ENCODE data around the gene ABCA6. TPM values are rescaled to one million over a fixed set of nuclear protein-coding genes. Genes with fewer than 3 reads are reported as not detected.
A peak's percentile ranks its signal among the peaks of the same experiment; 100 is the strongest.

The ABCA6 gene
- total and polyA plus RNA-seq, 9 of the 15 experiments (the other 6 are each of a cell fraction or from before 2014, with no cell fraction given) = 0.06 to 0.73 (median 0.15) TPM

- TF ChIP-seq, protein P1, sequence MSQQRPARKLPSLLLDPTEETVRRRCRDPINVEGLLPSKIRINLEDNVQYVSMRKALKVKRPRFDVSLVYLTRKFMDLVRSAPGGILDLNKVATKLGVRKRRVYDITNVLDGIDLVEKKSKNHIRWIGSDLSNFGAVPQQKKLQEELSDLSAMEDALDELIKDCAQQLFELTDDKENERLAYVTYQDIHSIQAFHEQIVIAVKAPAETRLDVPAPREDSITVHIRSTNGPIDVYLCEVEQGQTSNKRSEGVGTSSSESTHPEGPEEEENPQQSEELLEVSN (IDR thresholded peaks at IDR 0.05; ENCODE audit: borderline replicate concordance in 1 of 2, extremely low read depth in 1 of 2, insufficient read depth in 1 of 2, insufficient read length in 1 of 2, low read depth in 1 of 2, low read length in 1 of 2, poor library complexity in 1 of 2, severe bottlenecking in 1 of 2) = peak in 1 of 2 experiments; percentile 10
- no peak for TF ChIP-seq ZNF263 (CRISPR knock-in tag; IDR thresholded peaks at IDR 0.05; ENCODE audit: borderline replicate concordance)
Measured at GRCh38 chr17:69084911-69085310, 56.8 kb downstream of the ABCA6 start (continued).

DNA sequence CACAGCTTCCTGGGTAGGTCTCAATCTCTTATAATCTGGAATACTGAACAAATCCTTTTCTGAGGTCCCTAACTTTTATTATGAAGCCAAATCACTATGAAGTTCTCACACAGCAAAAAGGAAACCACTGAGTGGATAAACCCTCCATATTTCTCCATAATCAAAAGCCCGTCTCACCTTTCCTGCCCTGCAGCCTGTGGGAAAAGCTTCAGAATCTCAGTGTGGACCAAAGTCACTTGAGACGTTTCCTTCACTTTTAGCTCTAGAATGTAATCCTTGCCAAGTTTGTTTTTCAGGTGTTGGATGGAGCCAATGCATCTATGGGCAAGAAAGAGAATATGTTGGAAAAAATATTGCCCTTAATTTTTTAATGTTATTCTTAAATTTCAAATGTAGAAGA, 59.0 kb downstream of the ABCA6 start:
- H2AFZ ChIP-seq (ENCODE audit: low read depth, low read length) = no peak overlapping the region
- ChIA-PET CTCF (ENCODE audit: low intra/inter-chr PET ratio) (no interaction called here), POLR2A (no interaction called here)
- H4K20me1 ChIP-seq (replicated peaks; ENCODE audit: control insufficient read depth, insufficient read depth, low read length) = no peaks in the 10 kb centered on the region
- H3K79me2 ChIP-seq (ENCODE audit: control insufficient read depth, insufficient read depth, low read length) = no peaks in the 10 kb centered on the region
- no peak overlapping the region for H3K27ac ChIP-seq (ENCODE audit: extremely low read depth, low read depth, low read length)
- intact Hi-C loops (cut with micrococcal nuclease) (no loop called here), in situ Hi-C loops (cut with MboI) (no loop called here)
- no peaks in the 10 kb centered on the region for H3K9me1 ChIP-seq (ENCODE audit: control insufficient read depth, insufficient read depth, low read length)
- FAIRE-seq (no peak), DNase-seq (ENCODE audit: extremely low read depth in 1 of 4, low spot score in 3 of 4) (no peak), ATAC-seq (no peak)
- no peaks in the 10 kb centered on the region for H3K27me3 ChIP-seq (ENCODE audit: control insufficient read depth in 2 of 2, insufficient read depth in 2 of 2, low read length in 2 of 2)
- no peak overlapping the region for H3K4me2 ChIP-seq (ENCODE audit: insufficient read depth, low read length)
- no peak overlapping the region for H3K9ac ChIP-seq (ENCODE audit: insufficient read depth in 1 of 2, low read depth in 2 of 2, low read length in 2 of 2)
- H3K9me3 ChIP-seq (replicated peaks; ENCODE audit: control insufficient read depth, insufficient read depth, low read depth, low read length) = peaks cover 8% of the 10 kb centered on the region; the same call in 1 of the 2 replicates
- peak; percentile 91 for TF ChIP-seq ZNF75A (CRISPR knock-in tag; IDR thresholded peaks at IDR 0.05)
- TF ChIP-seq, protein P2, sequence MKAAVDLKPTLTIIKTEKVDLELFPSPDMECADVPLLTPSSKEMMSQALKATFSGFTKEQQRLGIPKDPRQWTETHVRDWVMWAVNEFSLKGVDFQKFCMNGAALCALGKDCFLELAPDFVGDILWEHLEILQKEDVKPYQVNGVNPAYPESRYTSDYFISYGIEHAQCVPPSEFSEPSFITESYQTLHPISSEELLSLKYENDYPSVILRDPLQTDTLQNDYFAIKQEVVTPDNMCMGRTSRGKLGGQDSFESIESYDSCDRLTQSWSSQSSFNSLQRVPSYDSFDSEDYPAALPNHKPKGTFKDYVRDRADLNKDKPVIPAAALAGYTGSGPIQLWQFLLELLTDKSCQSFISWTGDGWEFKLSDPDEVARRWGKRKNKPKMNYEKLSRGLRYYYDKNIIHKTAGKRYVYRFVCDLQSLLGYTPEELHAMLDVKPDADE (conservative IDR thresholded peaks at IDR 0.05; ENCODE audit: control insufficient read depth, low read depth, low read length) = no peak
- TF ChIP-seq ZNF239 (CRISPR knock-in tag; IDR thresholded peaks at IDR 0.05) = no peak
- TF ChIP-seq HMG20B (CRISPR knock-in tag; IDR thresholded peaks at IDR 0.05) = no peak
- TF ChIP-seq RBM25 (IDR thresholded peaks at IDR 0.05; ENCODE audit: low read depth, low read length, severe bottlenecking) = peak; percentile 67
- no peak for TF ChIP-seq EWSR1 (IDR thresholded peaks at IDR 0.05; ENCODE audit: borderline replicate concordance, low read depth, partially characterized antibody)
- H3K4me3 ChIP-seq = no peak overlapping the region
- no peaks in the 10 kb centered on the region for H3K4me1 ChIP-seq (replicated peaks in 1 of 2; ENCODE audit: control insufficient read depth in 2 of 2, insufficient read depth in 2 of 2, low read length in 2 of 2)
- H3K36me3 ChIP-seq (ENCODE audit: control insufficient read depth, insufficient read depth, low read length) = no peaks in the 10 kb centered on the region
- BruUV-seq (replicated peaks) = no TSS peak
- 86% methylated on average over 2 of the region's 2 CpGs for WGBS (ENCODE audit: insufficient coverage, low coverage, missing lambda C conversion rate)

All from K562 (cell line).